Endothelial cell of umbilical vein (primary cell): ENCODE results near the gene ZNF680. TPM values are rescaled to one million over a fixed set of nuclear protein-coding genes. Genes with fewer than 3 reads are reported as not detected.
A peak's percentile ranks its signal among the peaks of the same experiment; 100 is the strongest.

Experiments used
- BruUV-seq: library from RNA; stranded (reverse); fragments of 400-500 nt; replicated peaks from 2 replicates; lab custom pipeline; 2021; lab: Mats Ljungman, UMichigan
- CTCF ChIA-PET: fragments of 300-600, 350-600 bp; sonication (Branson Sonifier 250); formaldehyde crosslinking; loops from one replicate; lab custom pipeline; 2021; ENCODE audit warnings: antibody characterized with exemption, inconsistent platforms; lab: Charles Lee
- POLR2A ChIA-PET: fragments of 300-600, 350-600 bp; sonication (Branson Sonifier 250); formaldehyde crosslinking; loops from one replicate; lab custom pipeline; 2021; ENCODE audit warnings: antibody characterized with exemption, inconsistent platforms; lab: Charles Lee
- DNase-seq: peaks from one replicate; pipeline ENCODE4 v3.0.0-alpha.2; 2011; ENCODE audit warnings: low read depth, low spot score
- FAIRE-seq: peaks from 2 replicates; lab custom pipeline; 2011; peaks lifted over from hg19 to GRCh38; lab: Jason Lieb, UNC
- H2AFZ ChIP-seq: 2 replicates; pipeline ENCODE4 v1.6.0; 2012; ENCODE audit warnings: low read depth, low read length, control low read depth, inconsistent platforms
- H3K27ac ChIP-seq: 2 replicates; pipeline ENCODE4 v1.5.1; 2011; ENCODE audit warnings: low read depth, mild to moderate bottlenecking, control low read depth, low read length, moderate library complexity; ENCODE audit not compliant: insufficient read depth
- H3K27me3 ChIP-seq, 2 experiments: 2 replicates each; pipeline versions ENCODE4 v1.6.0 to v1.6.1; 2011; ENCODE audit warnings: low read length in 2 of 2, mixed read lengths in 1 of 2; ENCODE audit not compliant: control insufficient read depth in 2 of 2, insufficient read depth in 2 of 2
- H3K36me3 ChIP-seq, 2 experiments: 2 replicates in 1 of 2; 3 replicates in 1 of 2; pipeline ENCODE4 v1.5.1; 2011; ENCODE audit warnings: low read length in 2 of 2, mild to moderate bottlenecking in 1 of 2, moderate library complexity in 1 of 2; ENCODE audit not compliant: control insufficient read depth in 2 of 2, insufficient read depth in 2 of 2; ENCODE audit errors: extremely low read depth in 1 of 2
- H3K4me1 ChIP-seq: 3 replicates; pipeline ENCODE4 v1.5.1; 2011; ENCODE audit warnings: mild to moderate bottlenecking, low read length; ENCODE audit not compliant: control insufficient read depth, insufficient read depth; ENCODE audit errors: extremely low read depth
- H3K4me2 ChIP-seq: 2 replicates; pipeline ENCODE4 v1.6.1; 2011; ENCODE audit warnings: low read length, control low read depth, mixed read lengths; ENCODE audit not compliant: insufficient read depth
- H3K4me3 ChIP-seq, 3 experiments: fragments of 200-600 bp in 1 of 3; sonication (generic), shearing (Covaris generic) in 1 of 3; replicated peaks in 1 of 3; 2 replicates each; pipeline ENCODE4 v1.5.1; 2011 to 2016; ENCODE audit warnings: control low read depth in 3 of 3, low read length in 3 of 3, mild to moderate bottlenecking in 2 of 3, inconsistent platforms in 1 of 3, low read depth in 1 of 3, moderate library complexity in 1 of 3; ENCODE audit not compliant: insufficient read depth in 1 of 3
- H3K79me2 ChIP-seq: 2 replicates; pipeline ENCODE4 v1.6.0; 2012; ENCODE audit warnings: low read length, inconsistent platforms; ENCODE audit not compliant: control insufficient read depth, insufficient read depth
- H3K9ac ChIP-seq: replicated peaks from 2 replicates; pipeline ENCODE3; 2011; ENCODE audit warnings: low read length, control low read depth; ENCODE audit not compliant: insufficient read depth; ENCODE audit errors: extremely low read depth
- H3K9me1 ChIP-seq: replicated peaks from 3 replicates; pipeline ENCODE4 v1.6.0; 2011; ENCODE audit warnings: mild to moderate bottlenecking, low read length; ENCODE audit not compliant: control insufficient read depth, insufficient read depth; ENCODE audit errors: extremely low read depth
- H3K9me3 ChIP-seq: replicated peaks from 2 replicates; pipeline ENCODE4 v1.5.1; 2012; ENCODE audit warnings: low read length, inconsistent platforms; ENCODE audit not compliant: control insufficient read depth, insufficient read depth
- H4K20me1 ChIP-seq: replicated peaks from 2 replicates; pipeline ENCODE3; 2011; ENCODE audit warnings: mild to moderate bottlenecking, low read length; ENCODE audit not compliant: control insufficient read depth, insufficient read depth; ENCODE audit errors: extremely low read depth
- EZH2 ChIP-seq: IDR thresholded peaks from 2 replicates; pipeline ENCODE4 v1.6.1; 2012; ENCODE audit warnings: borderline replicate concordance, low read depth, mild to moderate bottlenecking, moderate library complexity, low read length, inconsistent platforms; ENCODE audit not compliant: severe bottlenecking
- FOS ChIP-seq: IDR thresholded peaks from 2 replicates; pipeline ENCODE4 v1.6.1; 2011; ENCODE audit warnings: mild to moderate bottlenecking, low read length, moderate library complexity, borderline replicate concordance; ENCODE audit not compliant: insufficient read depth
- GATA2 ChIP-seq: IDR thresholded peaks from 2 replicates; pipeline ENCODE4 v1.7.0; 2011; ENCODE audit warnings: low read depth, mild to moderate bottlenecking, moderate library complexity, mixed read lengths, low read length; ENCODE audit not compliant: insufficient read length, insufficient read depth
- MYC ChIP-seq: IDR thresholded peaks from one replicate; pipeline ENCODE4 v1.6.1; 2011; ENCODE audit warnings: mild to moderate bottlenecking, low read depth, low read length
- POLR2A ChIP-seq: IDR thresholded peaks from 2 replicates; pipeline ENCODE4 v1.6.1; 2012; ENCODE audit warnings: low read depth, mild to moderate bottlenecking, control low read depth, low read length
- POLR2AphosphoS5 ChIP-seq: IDR thresholded peaks from 2 replicates; pipeline ENCODE4 v1.6.1; 2012; ENCODE audit warnings: low read depth, mild to moderate bottlenecking, control low read depth, low read length, moderate library complexity; ENCODE audit not compliant: insufficient read depth
- dilution Hi-C: fragments of 300-500 bp; cut with MboI; formaldehyde crosslinking; loops from one replicate; pipeline ENCODE4 v1.15.0; 2019; ENCODE audit warnings: low sequenced_read_pairs; ENCODE audit not compliant: extremely low pct_ligation_motif_present
- intact Hi-C: fragments of 100-400 bp; cut with micrococcal nuclease; formaldehyde crosslinking; loops from one replicate; pipeline ENCODE4 v1.10.0; 2022
- polyA plus RNA-seq, 4 experiments: library from polyadenylated mRNA; depleted of rRNA in 3 of 4; stranded (reverse) in 3 of 4; unstranded in 1 of 4; fragments of >200 nt; gene quantifications; 2 replicates each; pipeline versions ENCODE4 v1.2.1 to v1.2.3, GENCODE V29; 2011 to 2012; ENCODE audit warnings: missing spikeins in 1 of 4
- total RNA-seq: library from RNA; stranded (reverse); gene quantifications from 2 replicates; pipeline ENCODE4 v1.2.3, GENCODE V29; 2021
- TF ChIP-seq, protein P1 (sequence below), 2 donors: IDR thresholded peaks; 1 replicate in 1 of 2; 2 replicates in 1 of 2; pipeline ENCODE4 v1.5.1; 2011; ENCODE audit warnings: low read length in 2 of 2, mild to moderate bottlenecking in 2 of 2, moderate library complexity in 2 of 2, control low read depth in 1 of 2, inconsistent platforms in 1 of 2, low read depth in 1 of 2; ENCODE audit not compliant: insufficient read depth in 1 of 2; ENCODE audit errors: extremely low read depth in 1 of 2
- TF ChIP-seq, protein P2 (sequence below): IDR thresholded peaks from 2 replicates; pipeline ENCODE4 v1.6.1; 2011; ENCODE audit not compliant: insufficient read depth, insufficient read length

Gene ZNF680
- total and polyA plus RNA-seq, 2 donors (not counting 3 experiments of a cell fraction or from before 2014, with no cell fraction given), result 1.0 to 10.8 TPM

DNA sequence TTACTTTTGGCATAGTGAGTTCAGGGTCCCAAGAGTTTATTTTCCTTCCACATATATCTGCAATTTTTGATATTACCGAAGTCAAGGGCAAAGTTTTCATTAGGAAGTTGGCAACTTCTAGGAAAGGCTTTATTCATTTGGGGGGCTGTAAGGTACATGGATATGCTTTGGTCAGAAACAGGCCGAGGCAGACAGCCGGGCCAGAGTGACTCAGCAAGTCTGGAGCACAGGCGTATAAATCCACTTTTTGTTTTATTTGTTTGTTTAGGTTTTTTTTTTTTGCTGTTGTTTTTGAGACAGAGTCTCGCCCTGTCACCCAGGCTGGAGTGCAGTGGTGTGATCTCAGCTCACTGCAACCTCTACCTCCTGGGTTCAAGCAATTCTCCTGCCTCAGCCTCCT, 3.7 kb downstream of the ZNF680 start:
- Histone ChIP-seq H3K4me2 (peak overlapping the region; percentile 29), H3K36me3 (no peaks in the 10 kb centered on the region), H2AFZ (no peak overlapping the region), H3K4me3 (no peak overlapping the region), H3K27ac (peak overlapping the region; percentile 39), H3K79me2 (peaks cover 47% of the 10 kb centered on the region), H4K20me1 (no peaks in the 10 kb centered on the region), H3K27me3 (no peaks in the 10 kb centered on the region), H3K9me3 (peaks cover 2% of the 10 kb centered on the region), H3K9me1 (no peaks in the 10 kb centered on the region), H3K9ac (no peak overlapping the region), H3K4me1 (no peaks in the 10 kb centered on the region)
- DNase-seq (peak; percentile 40), FAIRE-seq (no peak)
- POLR2A ChIA-PET, result interaction anchor here (0.7 kb wide), 1 partner anchor 97 kb away, joined by 3 read pairs; no protein-coding TSS in a partner anchor
- intact Hi-C loops (no loop called here), dilution Hi-C loops (no loop called here)
- TF ChIP-seq, protein P1, sequence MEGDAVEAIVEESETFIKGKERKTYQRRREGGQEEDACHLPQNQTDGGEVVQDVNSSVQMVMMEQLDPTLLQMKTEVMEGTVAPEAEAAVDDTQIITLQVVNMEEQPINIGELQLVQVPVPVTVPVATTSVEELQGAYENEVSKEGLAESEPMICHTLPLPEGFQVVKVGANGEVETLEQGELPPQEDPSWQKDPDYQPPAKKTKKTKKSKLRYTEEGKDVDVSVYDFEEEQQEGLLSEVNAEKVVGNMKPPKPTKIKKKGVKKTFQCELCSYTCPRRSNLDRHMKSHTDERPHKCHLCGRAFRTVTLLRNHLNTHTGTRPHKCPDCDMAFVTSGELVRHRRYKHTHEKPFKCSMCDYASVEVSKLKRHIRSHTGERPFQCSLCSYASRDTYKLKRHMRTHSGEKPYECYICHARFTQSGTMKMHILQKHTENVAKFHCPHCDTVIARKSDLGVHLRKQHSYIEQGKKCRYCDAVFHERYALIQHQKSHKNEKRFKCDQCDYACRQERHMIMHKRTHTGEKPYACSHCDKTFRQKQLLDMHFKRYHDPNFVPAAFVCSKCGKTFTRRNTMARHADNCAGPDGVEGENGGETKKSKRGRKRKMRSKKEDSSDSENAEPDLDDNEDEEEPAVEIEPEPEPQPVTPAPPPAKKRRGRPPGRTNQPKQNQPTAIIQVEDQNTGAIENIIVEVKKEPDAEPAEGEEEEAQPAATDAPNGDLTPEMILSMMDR (IDR thresholded peaks at IDR 0.05; ENCODE audit: extremely low read depth in 1 of 2, insufficient read depth in 1 of 2, low read depth in 1 of 2, low read length in 2 of 2), result no peak
- TF ChIP-seq EZH2, result no peak
- no peak for TF ChIP-seq MYC
- TF ChIP-seq, protein P2, sequence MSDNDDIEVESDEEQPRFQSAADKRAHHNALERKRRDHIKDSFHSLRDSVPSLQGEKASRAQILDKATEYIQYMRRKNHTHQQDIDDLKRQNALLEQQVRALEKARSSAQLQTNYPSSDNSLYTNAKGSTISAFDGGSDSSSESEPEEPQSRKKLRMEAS, result no peak
- TF ChIP-seq FOS, result no peak
- TF ChIP-seq GATA2, result no peak
- TF ChIP-seq POLR2AphosphoS5, result no peak
- no peak for TF ChIP-seq POLR2A
- CTCF ChIA-PET, result no interaction called here
- no TSS peak for BruUV-seq
